ENCODE results near the gene GRK3.

The GRK3 gene

GRCh38 chr22:25650833-25651232, 86.4 kb downstream of the GRK3 start:
- DNase-seq (ENCODE audit: extremely low spot score) = no peak
- ChIA-PET CTCF (interaction anchor here (0.6 kb wide), 2 partner anchors 10 to 31 kb away, joined by 3 read pairs; no protein-coding TSS in a partner anchor), POLR2A (no interaction called here)
- no peak for TF ChIP-seq SUZ12 (IDR thresholded peaks at IDR 0.05)
- no peak for TF ChIP-seq NFRKB (IDR thresholded peaks at IDR 0.05)

GRCh38 chr22:25651332-25652085, 87.0 kb downstream of the GRK3 start:
- ChIA-PET POLR2A (no interaction called here), CTCF (no interaction called here)
- no peak for DNase-seq (ENCODE audit: extremely low spot score)
- no peak for TF ChIP-seq HDGF (IDR thresholded peaks at IDR 0.05; ENCODE audit: borderline replicate concordance)
- TF ChIP-seq FOXM1 (IDR thresholded peaks at IDR 0.05; ENCODE audit: borderline replicate concordance) = no peak
- no peak for TF ChIP-seq ZNF384 (IDR thresholded peaks at IDR 0.05)
- no peak for TF ChIP-seq LEF1 (IDR thresholded peaks at IDR 0.05; ENCODE audit: borderline replicate concordance)
- no peak for TF ChIP-seq BHLHE40 (IDR thresholded peaks at IDR 0.05; ENCODE audit: borderline replicate concordance)
- TF ChIP-seq ARNT (IDR thresholded peaks at IDR 0.05) = no peak
- TF ChIP-seq TARDBP (IDR thresholded peaks at IDR 0.05) = no peak
- TF ChIP-seq SP1 (IDR thresholded peaks at IDR 0.05) = no peak
- no peak for TF ChIP-seq FOXK2 (IDR thresholded peaks at IDR 0.05)
- no peak for TF ChIP-seq PKNOX1 (IDR thresholded peaks at IDR 0.05)
- no peak for TF ChIP-seq SUZ12 (IDR thresholded peaks at IDR 0.05)
- no peak for TF ChIP-seq CTBP1 (IDR thresholded peaks at IDR 0.05; ENCODE audit: borderline replicate concordance)
- no peak for TF ChIP-seq L3MBTL2 (conservative IDR thresholded peaks at IDR 0.05)
- TF ChIP-seq ELF4 (IDR thresholded peaks at IDR 0.05) = no peak
- TF ChIP-seq NFRKB (IDR thresholded peaks at IDR 0.05) = no peak
- TF ChIP-seq FOXA1 (IDR thresholded peaks at IDR 0.05) = no peak

- TF ChIP-seq LEF1 (IDR thresholded peaks at IDR 0.05; ENCODE audit: borderline replicate concordance) (no peak), FOXM1 (IDR thresholded peaks at IDR 0.05; ENCODE audit: borderline replicate concordance) (no peak), FOXA1 (IDR thresholded peaks at IDR 0.05) (no peak), BHLHE40 (IDR thresholded peaks at IDR 0.05; ENCODE audit: borderline replicate concordance) (no peak), SP1 (IDR thresholded peaks at IDR 0.05) (no peak), PKNOX1 (IDR thresholded peaks at IDR 0.05) (no peak), TARDBP (IDR thresholded peaks at IDR 0.05) (no peak), L3MBTL2 (conservative IDR thresholded peaks at IDR 0.05) (no peak), ARNT (IDR thresholded peaks at IDR 0.05) (no peak)
- ChIA-PET POLR2A (no interaction called here), CTCF (no interaction called here)
- no peak for DNase-seq (ENCODE audit: extremely low spot score)
These were observed 90.2 kb downstream of the GRK3 start for GRCh38 chr22:25654676-25655075.

GRCh38 chr22:25655371-25655935, 91.0 kb downstream of the GRK3 start:
- ChIA-PET POLR2A (no interaction called here), CTCF (interaction anchor here (0.9 kb wide), 1 partner anchor 193 kb away, joined by 3 read pairs; no protein-coding TSS in a partner anchor)
- DNase-seq (ENCODE audit: extremely low spot score) = no peak
- TF ChIP-seq ZNF384 (IDR thresholded peaks at IDR 0.05) (no peak), ELF4 (IDR thresholded peaks at IDR 0.05) (no peak), FOXM1 (IDR thresholded peaks at IDR 0.05; ENCODE audit: borderline replicate concordance) (no peak), TARDBP (IDR thresholded peaks at IDR 0.05) (no peak), CTBP1 (IDR thresholded peaks at IDR 0.05; ENCODE audit: borderline replicate concordance) (no peak), BHLHE40 (IDR thresholded peaks at IDR 0.05; ENCODE audit: borderline replicate concordance) (no peak), LEF1 (IDR thresholded peaks at IDR 0.05; ENCODE audit: borderline replicate concordance) (no peak), ARNT (IDR thresholded peaks at IDR 0.05) (no peak), NFRKB (IDR thresholded peaks at IDR 0.05) (no peak), FOXA1 (IDR thresholded peaks at IDR 0.05) (no peak), L3MBTL2 (conservative IDR thresholded peaks at IDR 0.05) (no peak), HDGF (IDR thresholded peaks at IDR 0.05; ENCODE audit: borderline replicate concordance) (no peak), FOXK2 (IDR thresholded peaks at IDR 0.05) (no peak), SP1 (IDR thresholded peaks at IDR 0.05) (no peak)

- TF ChIP-seq ELF4 (IDR thresholded peaks at IDR 0.05) (no peak), LEF1 (IDR thresholded peaks at IDR 0.05; ENCODE audit: borderline replicate concordance) (no peak), TARDBP (IDR thresholded peaks at IDR 0.05) (no peak), HDGF (IDR thresholded peaks at IDR 0.05; ENCODE audit: borderline replicate concordance) (no peak), FOXK2 (IDR thresholded peaks at IDR 0.05) (no peak), ARNT (IDR thresholded peaks at IDR 0.05) (no peak), FOXA1 (IDR thresholded peaks at IDR 0.05) (no peak), NFRKB (IDR thresholded peaks at IDR 0.05) (no peak), BHLHE40 (IDR thresholded peaks at IDR 0.05; ENCODE audit: borderline replicate concordance) (no peak), ZNF384 (IDR thresholded peaks at IDR 0.05) (no peak), CTBP1 (IDR thresholded peaks at IDR 0.05; ENCODE audit: borderline replicate concordance) (no peak), L3MBTL2 (conservative IDR thresholded peaks at IDR 0.05) (no peak), SUZ12 (IDR thresholded peaks at IDR 0.05) (no peak), FOXM1 (IDR thresholded peaks at IDR 0.05; ENCODE audit: borderline replicate concordance) (no peak)
- ChIA-PET CTCF (no interaction called here), POLR2A (no interaction called here)
- DNase-seq (ENCODE audit: extremely low spot score) = no peak
These were observed 92.2 kb downstream of the GRK3 start for GRCh38 chr22:25656724-25657123.

- no peak for DNase-seq (ENCODE audit: extremely low spot score)
- TF ChIP-seq L3MBTL2 (conservative IDR thresholded peaks at IDR 0.05) = no peak
- TF ChIP-seq TARDBP (IDR thresholded peaks at IDR 0.05) = no peak
- TF ChIP-seq ARNT (IDR thresholded peaks at IDR 0.05) = no peak
- no peak for TF ChIP-seq HDGF (IDR thresholded peaks at IDR 0.05; ENCODE audit: borderline replicate concordance)
- TF ChIP-seq PKNOX1 (IDR thresholded peaks at IDR 0.05) = no peak
- TF ChIP-seq FOXK2 (IDR thresholded peaks at IDR 0.05) = no peak
- TF ChIP-seq NFRKB (IDR thresholded peaks at IDR 0.05) = no peak
- no peak for TF ChIP-seq LEF1 (IDR thresholded peaks at IDR 0.05; ENCODE audit: borderline replicate concordance)
- POLR2A ChIA-PET = no interaction called here
- CTCF ChIA-PET = interaction anchor here (0.9 kb wide), 1 partner anchor 38 kb away, joined by 3 read pairs; no protein-coding TSS in a partner anchor
These were observed 94.2 kb downstream of the GRK3 start for GRCh38 chr22:25658633-25659032.
